GM20431 (cell line): ENCODE data around the gene ATP8B2.
"Not testable (repeated sequence)": the region's sequence is repeated elsewhere in the genome, so short reads cannot be mapped to it uniquely, and the experiment has no call there.

ENCODE experiments used
- in situ Hi-C: fragments of 300-500 bp; cut with MseI, MboI; formaldehyde crosslinking; loops from one replicate; pipeline ENCODE4 v1.15.0; 2020; ENCODE audit warnings: low sequenced_read_pairs; ENCODE audit not compliant: unreplicated experiment

The ATP8B2 gene

GRCh38 chr1:154321609-154321934 is 3.8 kb upstream of the ATP8B2 start:
- in situ Hi-C loops: not testable (repeated sequence)

- in situ Hi-C loops: no loop called here
These were observed 1.8 kb upstream of the ATP8B2 start for GRCh38 chr1:154323493-154323892.

- in situ Hi-C loops: no loop called here
These were observed 1.1 kb upstream of the ATP8B2 start for GRCh38 chr1:154324241-154324640.

GRCh38 chr1:154325583-154326545 is 539 bp downstream of the ATP8B2 start:
- in situ Hi-C loops: no loop called here

GRCh38 chr1:154326546-154327465 is 1.5 kb downstream of the ATP8B2 start:
- in situ Hi-C loops: no loop called here

- in situ Hi-C loops: no loop called here
These were observed 2.4 kb downstream of the ATP8B2 start for GRCh38 chr1:154327466-154328317.

GRCh38 chr1:154328318-154329151 is 3.2 kb downstream of the ATP8B2 start:
- in situ Hi-C loops: no loop called here

GRCh38 chr1:154329152-154329521 is 3.8 kb downstream of the ATP8B2 start:
- in situ Hi-C loops: no loop called here

GRCh38 chr1:154329551-154330131 is 4.3 kb downstream of the ATP8B2 start:
- in situ Hi-C loops: no loop called here

- in situ Hi-C loops: no loop called here
These were observed 5.3 kb downstream of the ATP8B2 start for GRCh38 chr1:154330669-154331068.

GRCh38 chr1:154334079-154335024 is 9.0 kb downstream of the ATP8B2 start:
- in situ Hi-C loops: no loop called here

- in situ Hi-C loops: no loop called here
These were observed 9.8 kb downstream of the ATP8B2 start for GRCh38 chr1:154335025-154335714.

- in situ Hi-C loops: no loop called here
These were observed 12.0 kb downstream of the ATP8B2 start for GRCh38 chr1:154337253-154337894.

- in situ Hi-C loops: no loop called here
These were observed 13.6 kb downstream of the ATP8B2 start for GRCh38 chr1:154338875-154339274.

GRCh38 chr1:154341366-154341765 is 16.0 kb downstream of the ATP8B2 start:
- in situ Hi-C loops: not testable (repeated sequence)

GRCh38 chr1:154342132-154342531 is 16.8 kb downstream of the ATP8B2 start:
- in situ Hi-C loops: no loop called here
